HepG2 (cell line): ENCODE results near the gene TSLP.

Experiments
- CHD4 ChIP-seq: fragments of 200-600 bp; sonication (generic); IDR thresholded peaks from 2 replicates; pipeline ENCODE4 v1.7.0; 2017; ENCODE audit warnings: mild to moderate bottlenecking, low read length, borderline replicate concordance
- FOXM1 ChIP-seq: sonication (generic); formaldehyde crosslinking; IDR thresholded peaks from 2 replicates; pipeline ENCODE4 v1.5.0; 2020; ENCODE audit warnings: missing genetic modification reagents
- IKZF5 ChIP-seq: IDR thresholded peaks from 2 replicates; pipeline ENCODE4 v1.6.1; 2018; ENCODE audit warnings: missing genetic modification reagents, mild to moderate bottlenecking, missing compliant biosample characterization
- MXD3 ChIP-seq: IDR thresholded peaks from 2 replicates; pipeline ENCODE4 v1.6.1; 2016; ENCODE audit warnings: mild to moderate bottlenecking, missing biosample characterization, missing genetic modification reagents
- MYC ChIP-seq: sonication (generic); formaldehyde crosslinking; IDR thresholded peaks from 2 replicates; pipeline ENCODE4 v1.9.0; 2021; ENCODE audit warnings: missing genetic modification reagents, borderline replicate concordance
- RARA ChIP-seq: IDR thresholded peaks from 2 replicates; pipeline ENCODE4 v1.6.1; 2016; ENCODE audit warnings: missing genetic modification reagents, missing compliant biosample characterization
- STAT5B ChIP-seq: sonication (generic); formaldehyde crosslinking; IDR thresholded peaks from 2 replicates; pipeline ENCODE4 v1.4.0; 2020; ENCODE audit warnings: missing genetic modification reagents
- ZNF18 ChIP-seq: sonication (generic); formaldehyde crosslinking; IDR thresholded peaks from 2 replicates; pipeline ENCODE4 v1.8.0; 2022; ENCODE audit warnings: mild to moderate bottlenecking, missing genetic modification reagents; ENCODE audit not compliant: insufficient replicate concordance
- ZNF383 ChIP-seq: sonication (generic); formaldehyde crosslinking; IDR thresholded peaks from 2 replicates; pipeline ENCODE4 v1.4.0; 2020; ENCODE audit warnings: missing genetic modification reagents, mild to moderate bottlenecking, borderline replicate concordance
- ZNF446 ChIP-seq: sonication (generic); formaldehyde crosslinking; IDR thresholded peaks from 2 replicates; pipeline ENCODE4 v1.5.0; 2020; ENCODE audit warnings: mild to moderate bottlenecking, missing genetic modification reagents
- TF ChIP-seq, protein P1 (sequence below): sonication (generic); formaldehyde crosslinking; IDR thresholded peaks from 2 replicates; pipeline ENCODE4 v1.4.0; 2020; ENCODE audit warnings: missing genetic modification reagents
- TF ChIP-seq, protein P2 (sequence below): sonication (generic); formaldehyde crosslinking; IDR thresholded peaks from 2 replicates; pipeline ENCODE4 v1.8.0; 2022; ENCODE audit warnings: mild to moderate bottlenecking, missing genetic modification reagents, moderate library complexity
- TF ChIP-seq, protein P3 (sequence below): sonication (generic); formaldehyde crosslinking; IDR thresholded peaks from 2 replicates; pipeline ENCODE4 v1.4.0; 2020; ENCODE audit warnings: missing genetic modification reagents

DNA sequence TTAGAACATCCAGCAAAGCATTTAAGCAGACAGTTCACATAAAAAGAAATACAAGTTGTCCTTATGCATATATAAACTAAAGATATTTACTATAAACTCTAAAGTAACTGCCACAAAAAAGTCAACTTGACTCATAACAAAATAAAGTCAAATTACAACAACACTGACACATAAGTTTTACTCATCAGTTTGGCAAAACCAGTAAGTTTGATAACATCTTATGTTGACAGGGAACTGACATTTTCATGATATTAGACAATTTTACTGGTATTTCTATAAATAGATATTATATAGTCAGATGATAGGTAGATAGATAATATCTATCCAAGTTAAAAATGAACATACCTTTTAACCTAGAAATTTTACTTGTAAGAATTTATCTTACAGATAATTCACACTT, 9.9 kb upstream of the TSLP start:
- TF ChIP-seq, protein P1, sequence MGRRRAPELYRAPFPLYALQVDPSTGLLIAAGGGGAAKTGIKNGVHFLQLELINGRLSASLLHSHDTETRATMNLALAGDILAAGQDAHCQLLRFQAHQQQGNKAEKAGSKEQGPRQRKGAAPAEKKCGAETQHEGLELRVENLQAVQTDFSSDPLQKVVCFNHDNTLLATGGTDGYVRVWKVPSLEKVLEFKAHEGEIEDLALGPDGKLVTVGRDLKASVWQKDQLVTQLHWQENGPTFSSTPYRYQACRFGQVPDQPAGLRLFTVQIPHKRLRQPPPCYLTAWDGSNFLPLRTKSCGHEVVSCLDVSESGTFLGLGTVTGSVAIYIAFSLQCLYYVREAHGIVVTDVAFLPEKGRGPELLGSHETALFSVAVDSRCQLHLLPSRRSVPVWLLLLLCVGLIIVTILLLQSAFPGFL (CRISPR knock-in tag): no peak
- TF ChIP-seq ZNF383 (CRISPR knock-in tag) (no peak), ZNF18 (CRISPR knock-in tag) (no peak), ZNF446 (CRISPR knock-in tag) (no peak), IKZF5 (CRISPR knock-in tag) (no peak), FOXM1 (no peak), MXD3 (CRISPR knock-in tag) (no peak), CHD4 (no peak), STAT5B (CRISPR knock-in tag) (no peak), MYC (CRISPR knock-in tag) (no peak), RARA (CRISPR knock-in tag) (no peak)
- TF ChIP-seq, protein P2, sequence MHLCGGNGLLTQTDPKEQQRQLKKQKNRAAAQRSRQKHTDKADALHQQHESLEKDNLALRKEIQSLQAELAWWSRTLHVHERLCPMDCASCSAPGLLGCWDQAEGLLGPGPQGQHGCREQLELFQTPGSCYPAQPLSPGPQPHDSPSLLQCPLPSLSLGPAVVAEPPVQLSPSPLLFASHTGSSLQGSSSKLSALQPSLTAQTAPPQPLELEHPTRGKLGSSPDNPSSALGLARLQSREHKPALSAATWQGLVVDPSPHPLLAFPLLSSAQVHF: no peak
- TF ChIP-seq, protein P3, sequence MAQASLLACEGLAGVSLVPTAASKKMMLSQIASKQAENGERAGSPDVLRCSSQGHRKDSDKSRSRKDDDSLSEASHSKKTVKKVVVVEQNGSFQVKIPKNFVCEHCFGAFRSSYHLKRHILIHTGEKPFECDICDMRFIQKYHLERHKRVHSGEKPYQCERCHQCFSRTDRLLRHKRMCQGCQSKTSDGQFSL: no peak
